B cell (primary cell): ENCODE measurements around the gene SYT11. TPM values are rescaled to one million over a fixed set of nuclear protein-coding genes. Genes with fewer than 3 reads are reported as not detected.

Experiments used
- ATAC-seq: fragments of 200-7000 bp; cut with Tn5 transposase; one replicate; pipeline ENCODE4 v1.10.0; 2021; ENCODE audit warnings: low read depth, mild to moderate bottlenecking, moderate number of reproducible peaks, moderate library complexity
- CTCF ChIA-PET: fragments of 350-600 bp; sonication (Branson Sonifier 250); formaldehyde crosslinking; loops from one replicate; lab custom pipeline; 2021; ENCODE audit warnings: antibody characterized with exemption, inconsistent platforms; lab: Charles Lee
- POLR2A ChIA-PET: fragments of 350-600 bp; sonication (Branson Sonifier 250); formaldehyde crosslinking; loops from one replicate; lab custom pipeline; 2021; ENCODE audit warnings: antibody characterized with exemption; lab: Charles Lee
- DNase-seq: peaks from one replicate; pipeline ENCODE4 v3.0.0; 2013
- H2AFZ ChIP-seq: 2 replicates; pipeline ENCODE4 v1.6.1; 2012; ENCODE audit warnings: mild to moderate bottlenecking, low read depth, low read length; ENCODE audit not compliant: insufficient read depth, poor library complexity, severe bottlenecking
- H3K27ac ChIP-seq, 2 donors: 1 replicate in 1 of 2; 2 replicates in 1 of 2; pipeline ENCODE4 v1.5.1; 2012 to 2013; ENCODE audit warnings: low read length in 2 of 2, mild to moderate bottlenecking in 2 of 2, moderate library complexity in 1 of 2
- H3K27me3 ChIP-seq, 4 experiments: fragments of 200-600 bp in 1 of 4; sonication (generic) in 1 of 4; replicated peaks in 1 of 4; 1 replicate in 2 of 4; 2 replicates in 2 of 4; pipeline versions ENCODE4 v1.6.1 to v1.7.0; 2013 to 2016; ENCODE audit warnings: low read length in 3 of 4, mild to moderate bottlenecking in 2 of 4, mixed read lengths in 1 of 4, moderate library complexity in 1 of 4; ENCODE audit not compliant: insufficient read depth in 4 of 4, control insufficient read depth in 3 of 4; ENCODE audit errors: control extremely low read depth in 1 of 4
- H3K36me3 ChIP-seq, 2 experiments: replicated peaks in 1 of 2; 1 replicate in 1 of 2; 2 replicates in 1 of 2; pipeline versions ENCODE4 v1.6.1 to v1.7.1; 2013; ENCODE audit warnings: low read length in 1 of 2; ENCODE audit not compliant: insufficient read depth in 2 of 2, control insufficient read depth in 1 of 2; ENCODE audit errors: control extremely low read depth in 1 of 2, extremely low read depth in 1 of 2
- H3K4me1 ChIP-seq, 2 donors: fragments of 200-600 bp in 1 of 2; sonication (generic) in 1 of 2; 1 replicate in 1 of 2; 2 replicates in 1 of 2; pipeline versions ENCODE4 v1.5.1 to v1.6.1; 2013 to 2017; ENCODE audit warnings: low read length in 2 of 2; ENCODE audit not compliant: control insufficient read depth in 2 of 2, insufficient read depth in 2 of 2
- H3K4me2 ChIP-seq: replicated peaks from 2 replicates; pipeline ENCODE3; 2012; ENCODE audit warnings: mild to moderate bottlenecking, low read depth, low read length; ENCODE audit not compliant: poor library complexity, severe bottlenecking
- H3K4me3 ChIP-seq, 5 experiments: fragments of 200-600 bp in 1 of 5; sonication (generic) in 1 of 5; 1 replicate in 3 of 5; 2 replicates in 2 of 5; pipeline versions ENCODE4 v1.5.1 to v1.7.0; 2011 to 2016; ENCODE audit warnings: low read length in 4 of 5, mild to moderate bottlenecking in 4 of 5, low read depth in 2 of 5, control low read depth in 1 of 5, moderate library complexity in 1 of 5; ENCODE audit not compliant: insufficient read depth in 1 of 5; ENCODE audit errors: control extremely low read depth in 1 of 5, extremely low read depth in 1 of 5
- H3K79me2 ChIP-seq: fragments of 200-600 bp; sonication (generic); one replicate; pipeline ENCODE4 v1.6.0; 2016; ENCODE audit warnings: low read length; ENCODE audit not compliant: control insufficient read depth, insufficient read depth
- H3K9ac ChIP-seq: fragments of 200-600 bp; sonication (generic); 2 replicates; pipeline ENCODE4 v1.6.1; 2017; ENCODE audit warnings: mild to moderate bottlenecking, low read length, moderate library complexity
- H3K9me3 ChIP-seq, 3 donors: one replicate each; pipeline versions ENCODE4 v1.6.1 to v1.7.1; 2013; ENCODE audit warnings: low read length in 2 of 3; ENCODE audit not compliant: control insufficient read depth in 2 of 3, insufficient read depth in 1 of 3; ENCODE audit errors: control extremely low read depth in 1 of 3
- H4K20me1 ChIP-seq: 2 replicates; pipeline ENCODE4 v1.6.0; 2012; ENCODE audit warnings: mild to moderate bottlenecking, low read length; ENCODE audit not compliant: insufficient read depth, control insufficient read depth, poor library complexity, severe bottlenecking
- H3K27ac Mint-ChIP-seq: one replicate; pipeline ENCODE4 v1.8.0; 2021; ENCODE audit warnings: mixed read lengths
- H3K27me3 Mint-ChIP-seq: one replicate; pipeline ENCODE4 v1.8.0; 2021; ENCODE audit warnings: mixed read lengths
- H3K4me1 Mint-ChIP-seq: one replicate; pipeline ENCODE4 v1.8.0; 2021; ENCODE audit warnings: mixed read lengths
- H3K4me3 Mint-ChIP-seq: one replicate; pipeline ENCODE4 v1.8.0; 2021; ENCODE audit warnings: mixed read lengths
- H3K9me3 Mint-ChIP-seq: one replicate; pipeline ENCODE4 v1.8.0; 2022; ENCODE audit warnings: mixed read lengths; ENCODE audit not compliant: insufficient read depth
- EZH2 ChIP-seq: IDR thresholded peaks from 2 replicates; pipeline ENCODE4 v1.6.1; 2012; ENCODE audit warnings: borderline replicate concordance, low read depth, mild to moderate bottlenecking, moderate library complexity, low read length; ENCODE audit not compliant: insufficient read depth, poor library complexity, severe bottlenecking
- WGBS: methylation state at CpG from one replicate; pipeline ENCODE4 v1.1.5; 2013; ENCODE audit warnings: missing lambda C conversion rate; ENCODE audit not compliant: insufficient coverage; 5-methylcytosine and 5-hydroxymethylcytosine counted together
- intact Hi-C: fragments of 100-400 bp; cut with micrococcal nuclease; formaldehyde crosslinking; loops from one replicate; pipeline ENCODE4 v1.10.0; 2022
- polyA plus RNA-seq: library from polyadenylated mRNA; depleted of rRNA; stranded (reverse); fragments of >200 nt; gene quantifications from 2 replicates; pipeline ENCODE4 v1.2.3, GENCODE V29; 2012
- total RNA-seq, 2 donors: library from RNA; stranded (reverse); fragments of 120-200 nt in 1 of 2; gene quantifications; 1 replicate in 1 of 2; 2 replicates in 1 of 2; pipeline versions ENCODE4 v1.2.3 to v1.2.4, GENCODE V29; 2013 to 2022
- TF ChIP-seq, protein P1 (sequence below): fragments of 200-600 bp; IDR thresholded peaks from one replicate; pipeline ENCODE4 v1.8.0; 2022; ENCODE audit warnings: antibody characterized with exemption, mild to moderate bottlenecking

The SYT11 gene
- total and polyA plus RNA-seq, 2 donors (not counting 1 experiment from before 2014, with no cell fraction given), result 1.8 to 6.6 TPM

DNA sequence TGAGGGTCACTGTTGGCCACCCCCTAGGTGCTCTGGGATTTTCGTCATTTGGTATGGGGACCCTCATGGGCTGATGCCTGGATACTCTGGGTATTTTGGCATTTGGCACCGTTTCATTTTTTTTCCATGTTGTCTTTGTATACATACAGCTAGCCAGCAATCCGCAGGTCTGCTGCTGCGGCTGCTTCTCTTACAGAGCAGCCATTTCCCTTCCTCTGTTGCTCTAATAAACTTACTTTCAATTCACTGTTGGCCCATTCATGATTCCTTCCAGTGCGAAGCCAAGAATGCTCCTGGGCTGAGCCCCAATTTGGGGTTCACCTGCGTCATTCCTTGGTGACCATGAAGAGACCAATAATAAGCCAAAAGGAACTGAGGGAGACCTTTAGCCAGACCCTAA is 23.8 kb upstream of the SYT11 start:
- intact Hi-C loops, result no loop called here
- POLR2A ChIA-PET, result no interaction called here

DNA sequence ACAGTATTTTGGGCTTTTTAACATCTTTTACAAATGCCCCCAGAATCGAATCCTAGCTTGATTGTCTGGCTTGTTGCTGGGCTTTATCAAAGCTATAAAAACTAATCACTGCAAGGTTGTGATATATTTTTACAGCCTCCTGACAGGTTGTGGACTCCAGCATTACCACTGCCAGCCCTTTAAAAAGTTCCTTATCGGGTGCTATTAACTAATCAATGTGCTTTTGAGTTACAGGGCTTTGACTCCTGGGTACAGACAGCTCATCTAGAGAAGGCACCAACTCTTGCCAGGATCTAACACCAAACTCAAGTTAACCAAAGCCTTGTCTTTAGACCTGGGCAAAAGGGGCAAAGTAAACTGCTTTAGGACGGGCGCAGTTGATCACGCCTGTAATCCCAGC is 19.0 kb upstream of the SYT11 start:
- TF ChIP-seq, protein P1, sequence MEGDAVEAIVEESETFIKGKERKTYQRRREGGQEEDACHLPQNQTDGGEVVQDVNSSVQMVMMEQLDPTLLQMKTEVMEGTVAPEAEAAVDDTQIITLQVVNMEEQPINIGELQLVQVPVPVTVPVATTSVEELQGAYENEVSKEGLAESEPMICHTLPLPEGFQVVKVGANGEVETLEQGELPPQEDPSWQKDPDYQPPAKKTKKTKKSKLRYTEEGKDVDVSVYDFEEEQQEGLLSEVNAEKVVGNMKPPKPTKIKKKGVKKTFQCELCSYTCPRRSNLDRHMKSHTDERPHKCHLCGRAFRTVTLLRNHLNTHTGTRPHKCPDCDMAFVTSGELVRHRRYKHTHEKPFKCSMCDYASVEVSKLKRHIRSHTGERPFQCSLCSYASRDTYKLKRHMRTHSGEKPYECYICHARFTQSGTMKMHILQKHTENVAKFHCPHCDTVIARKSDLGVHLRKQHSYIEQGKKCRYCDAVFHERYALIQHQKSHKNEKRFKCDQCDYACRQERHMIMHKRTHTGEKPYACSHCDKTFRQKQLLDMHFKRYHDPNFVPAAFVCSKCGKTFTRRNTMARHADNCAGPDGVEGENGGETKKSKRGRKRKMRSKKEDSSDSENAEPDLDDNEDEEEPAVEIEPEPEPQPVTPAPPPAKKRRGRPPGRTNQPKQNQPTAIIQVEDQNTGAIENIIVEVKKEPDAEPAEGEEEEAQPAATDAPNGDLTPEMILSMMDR, result no peak
- no peak for TF ChIP-seq EZH2

More for the DNA sequence above, 23.8 kb upstream of the SYT11 start:
- Mint-ChIP-seq H3K4me3 (no peak overlapping the region), H3K9me3 (no peaks in the 10 kb centered on the region), H3K27me3 (no peaks in the 10 kb centered on the region), H3K27ac (no peak overlapping the region), H3K4me1 (peaks cover 29% of the 10 kb centered on the region)
- Histone ChIP-seq H3K9ac (no peak overlapping the region), H2AFZ (no peak overlapping the region), H3K27ac (no peak overlapping the region), H3K27me3 (no peaks in the 10 kb centered on the region), H3K4me1 (peaks cover 8 to 11% of the 10 kb centered on the region in 2 donors), H3K4me3 (no peak overlapping the region), H4K20me1 (peaks cover 22% of the 10 kb centered on the region), H3K4me2 (no peak overlapping the region), H3K36me3 (peaks cover 1 to 3% of the 10 kb centered on the region in 2 experiments), H3K79me2 (peaks cover 68% of the 10 kb centered on the region), H3K9me3 (no peaks in the 10 kb centered on the region)
- ATAC-seq, result no peak
- TF ChIP-seq, protein P1, result no peak
- no peak for TF ChIP-seq EZH2
- CTCF ChIA-PET, result no interaction called here
- WGBS, result 100% methylated on average over 6 of the region's 6 CpGs
- no peak for DNase-seq

More for the DNA sequence above, 19.0 kb upstream of the SYT11 start:
- WGBS, result 100% methylated on average over 4 of the region's 5 CpGs
- no peak overlapping the region for H3K4me3 Mint-ChIP-seq
- Histone ChIP-seq H3K4me3 (no peak overlapping the region), H2AFZ (no peak overlapping the region), H3K4me2 (no peak overlapping the region), H3K9ac (no peak overlapping the region), H3K9me3 (no peaks in the 10 kb centered on the region), H3K79me2 (peaks cover 93% of the 10 kb centered on the region), H3K27me3 (no peaks in the 10 kb centered on the region), H3K27ac (no peak overlapping the region), H4K20me1 (peaks cover 67% of the 10 kb centered on the region), H3K36me3 (peaks cover 3 to 27% of the 10 kb centered on the region in 2 experiments), H3K4me1 (no peaks in the 10 kb centered on the region)
- ATAC-seq (no peak), DNase-seq (no peak)
- no peaks in the 10 kb centered on the region for H3K27me3 Mint-ChIP-seq
- peaks cover 33% of the 10 kb centered on the region for H3K4me1 Mint-ChIP-seq
- CTCF ChIA-PET, result no interaction called here
- no peaks in the 10 kb centered on the region for H3K9me3 Mint-ChIP-seq
- intact Hi-C loops, result no loop called here
- H3K27ac Mint-ChIP-seq, result no peak overlapping the region
- POLR2A ChIA-PET, result no interaction called here
